ENCODE measurements around the gene ACOT7.

ACOT7 gene

GRCh38 chr1:6424000-6424565 lies 30.5 kb upstream of the ACOT7 start:
- Histone ChIP-seq H3K27me3 (replicated peaks; ENCODE audit: control insufficient read depth, insufficient read depth, low read length, poor library complexity, severe bottlenecking) (peaks cover 32% of the 10 kb centered on the region), H3K4me1 (ENCODE audit: control insufficient read depth, insufficient read depth, low read length, poor library complexity, severe bottlenecking) (peaks cover 33% of the 10 kb centered on the region), H3K36me3 (ENCODE audit: control insufficient read depth, insufficient read depth, low read length) (no peaks in the 10 kb centered on the region), H3K4me3 (ENCODE audit: insufficient read depth, low read depth, low read length, poor library complexity, severe bottlenecking) (peak overlapping the region; percentile 9), H3K27ac (ENCODE audit: insufficient read depth, low read length, poor library complexity, severe bottlenecking) (no peak overlapping the region), H3K9me3 (ENCODE audit: control insufficient read depth, low read length) (no peaks in the 10 kb centered on the region)
- no peak for DNase-seq

DNA sequence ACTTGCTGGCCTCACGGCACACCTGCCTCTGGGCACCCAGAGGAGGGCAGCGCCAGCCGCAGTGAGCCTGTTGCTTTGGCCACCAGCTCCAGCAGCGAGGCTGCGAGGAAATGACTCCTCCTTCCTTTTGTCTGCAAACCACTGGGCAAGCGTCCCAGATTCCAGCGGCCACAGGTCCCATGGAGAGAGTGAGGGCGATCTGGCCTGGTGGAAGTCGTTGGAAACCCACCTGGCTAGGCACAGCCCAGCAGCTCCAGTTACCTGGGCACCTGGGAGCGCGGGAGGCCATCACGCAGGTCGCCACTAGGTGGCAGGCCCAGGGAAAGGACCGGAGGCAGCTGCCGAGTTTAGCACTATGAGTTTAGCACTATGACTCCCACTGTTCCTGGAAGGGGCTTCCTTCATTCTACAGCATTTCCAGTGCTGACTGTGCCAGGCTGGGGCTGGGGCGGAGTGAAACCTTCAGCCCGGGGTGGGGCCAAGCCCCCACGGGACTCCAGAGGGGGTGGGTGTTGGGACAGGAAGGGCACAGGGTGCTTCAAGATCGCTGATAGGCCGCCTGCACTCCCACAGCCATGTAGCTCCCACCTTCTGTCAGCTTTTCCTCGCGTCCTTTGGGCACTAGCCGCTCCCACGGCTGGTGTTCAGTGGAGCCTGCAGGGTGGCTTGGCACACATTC lies 29.9 kb upstream of the ACOT7 start:
- H3K27me3 ChIP-seq (replicated peaks; ENCODE audit: control insufficient read depth, insufficient read depth, low read length, poor library complexity, severe bottlenecking), result peaks cover 38% of the 10 kb centered on the region
- H3K36me3 ChIP-seq (ENCODE audit: control insufficient read depth, insufficient read depth, low read length), result no peaks in the 10 kb centered on the region
- H3K27ac ChIP-seq (ENCODE audit: insufficient read depth, low read length, poor library complexity, severe bottlenecking), result no peak overlapping the region

DNA sequence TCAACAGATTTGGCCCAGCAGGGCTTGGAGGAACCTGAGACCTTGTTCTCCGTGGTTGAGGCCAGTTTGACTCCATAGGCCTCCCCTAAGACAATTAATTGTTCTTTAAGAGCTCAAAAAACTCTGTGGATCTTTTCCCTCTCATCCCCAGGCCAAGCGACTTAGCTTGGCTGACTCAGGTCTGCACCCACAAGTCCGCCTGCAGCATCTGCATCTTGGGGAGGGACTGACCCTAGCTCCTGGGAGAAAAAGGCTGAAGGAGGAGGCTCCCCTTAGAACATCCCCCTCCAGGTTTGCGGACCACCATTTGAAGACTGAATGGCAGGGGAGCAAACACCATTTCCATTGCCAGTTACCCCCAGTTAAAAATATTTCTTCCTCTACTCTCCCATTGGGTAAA lies 27.7 kb upstream of the ACOT7 start:
- H3K9me3 ChIP-seq (ENCODE audit: control insufficient read depth, low read length), result no peaks in the 10 kb centered on the region
- H3K27ac ChIP-seq (ENCODE audit: insufficient read depth, low read length, poor library complexity, severe bottlenecking), result no peak overlapping the region
- H3K27me3 ChIP-seq (replicated peaks; ENCODE audit: control insufficient read depth, insufficient read depth, low read length, poor library complexity, severe bottlenecking), result peaks cover 60% of the 10 kb centered on the region
- no peaks in the 10 kb centered on the region for H3K36me3 ChIP-seq (ENCODE audit: control insufficient read depth, insufficient read depth, low read length)
- H3K4me3 ChIP-seq (ENCODE audit: insufficient read depth, low read depth, low read length, poor library complexity, severe bottlenecking), result no peak overlapping the region
- H3K4me1 ChIP-seq (ENCODE audit: control insufficient read depth, insufficient read depth, low read length, poor library complexity, severe bottlenecking), result peaks cover 42% of the 10 kb centered on the region
- no peak for DNase-seq

More for the DNA sequence above, 29.9 kb upstream of the ACOT7 start:
- DNase-seq, result peak; percentile 41 to 54 (median 47)
- H3K9me3 ChIP-seq (ENCODE audit: control insufficient read depth, low read length), result no peaks in the 10 kb centered on the region
- H3K4me1 ChIP-seq (ENCODE audit: control insufficient read depth, insufficient read depth, low read length, poor library complexity, severe bottlenecking), result peaks cover 40% of the 10 kb centered on the region
- peak overlapping the region; percentile 9 for H3K4me3 ChIP-seq (ENCODE audit: insufficient read depth, low read depth, low read length, poor library complexity, severe bottlenecking)

- DNase-seq, result no peak
- Histone ChIP-seq H3K4me3 (ENCODE audit: insufficient read depth, low read depth, low read length, poor library complexity, severe bottlenecking) (peak overlapping the region; percentile 43), H3K9me3 (ENCODE audit: control insufficient read depth, low read length) (no peaks in the 10 kb centered on the region), H3K27ac (ENCODE audit: insufficient read depth, low read length, poor library complexity, severe bottlenecking) (no peak overlapping the region), H3K4me1 (ENCODE audit: control insufficient read depth, insufficient read depth, low read length, poor library complexity, severe bottlenecking) (peaks cover 42% of the 10 kb centered on the region), H3K27me3 (replicated peaks; ENCODE audit: control insufficient read depth, insufficient read depth, low read length, poor library complexity, severe bottlenecking) (peaks cover 66% of the 10 kb centered on the region), H3K36me3 (ENCODE audit: control insufficient read depth, insufficient read depth, low read length) (no peaks in the 10 kb centered on the region)
Measured at GRCh38 chr1:6420454-6421042, 27.0 kb upstream of the ACOT7 start.

DNA sequence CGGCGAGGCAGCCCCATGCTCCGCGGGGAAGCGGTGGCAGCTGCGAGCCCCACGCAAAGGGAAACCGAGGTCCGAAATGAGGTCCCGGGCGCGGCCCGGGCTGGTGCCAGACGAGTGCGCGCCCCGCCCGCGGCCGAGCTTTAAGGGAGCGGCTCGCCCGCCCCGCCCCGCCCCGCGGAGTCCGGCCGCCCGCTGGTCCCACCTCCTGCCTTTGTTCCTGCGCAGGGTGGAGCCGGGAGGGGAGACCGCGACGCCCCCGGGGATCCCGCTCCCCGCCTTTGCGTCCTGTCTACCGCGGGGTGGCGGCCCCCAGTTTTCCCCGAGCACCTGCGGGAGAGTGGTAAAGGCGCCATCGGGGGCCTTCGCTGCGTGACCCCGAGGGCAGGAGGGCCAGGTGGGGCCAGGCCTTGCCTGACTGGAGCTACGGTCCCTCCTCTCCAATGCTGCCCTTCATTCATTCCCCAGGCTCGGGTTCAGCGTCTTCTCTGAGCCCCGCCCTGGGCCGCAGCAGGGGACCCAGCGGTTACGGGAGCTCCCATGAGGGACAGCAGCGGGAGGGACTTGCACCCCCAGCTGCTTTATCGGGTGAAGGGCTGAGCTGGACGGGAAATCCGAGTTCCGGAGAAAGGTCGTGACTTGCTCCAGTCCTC lies 26.4 kb upstream of the ACOT7 start, which contains the start of gene HES2:
Gene HES2 (minus strand): TSS at position 116 of the 650 bp plus-strand sequence. CDS start 99 bp downstream, at position 17.
- H3K9me3 ChIP-seq (ENCODE audit: control insufficient read depth, low read length), result no peaks in the 10 kb centered on the region
- peaks cover 66% of the 10 kb centered on the region for H3K27me3 ChIP-seq (replicated peaks; ENCODE audit: control insufficient read depth, insufficient read depth, low read length, poor library complexity, severe bottlenecking)
- DNase-seq, result no peak
- H3K27ac ChIP-seq (ENCODE audit: insufficient read depth, low read length, poor library complexity, severe bottlenecking), result no peak within 1 kb of the TSS
- no peaks in the 10 kb centered on the region for H3K36me3 ChIP-seq (ENCODE audit: control insufficient read depth, insufficient read depth, low read length)
- peak within 1 kb of the TSS; percentile 43 for H3K4me3 ChIP-seq (ENCODE audit: insufficient read depth, low read depth, low read length, poor library complexity, severe bottlenecking)
- peaks cover 38% of the 10 kb centered on the region for H3K4me1 ChIP-seq (ENCODE audit: control insufficient read depth, insufficient read depth, low read length, poor library complexity, severe bottlenecking)

DNA sequence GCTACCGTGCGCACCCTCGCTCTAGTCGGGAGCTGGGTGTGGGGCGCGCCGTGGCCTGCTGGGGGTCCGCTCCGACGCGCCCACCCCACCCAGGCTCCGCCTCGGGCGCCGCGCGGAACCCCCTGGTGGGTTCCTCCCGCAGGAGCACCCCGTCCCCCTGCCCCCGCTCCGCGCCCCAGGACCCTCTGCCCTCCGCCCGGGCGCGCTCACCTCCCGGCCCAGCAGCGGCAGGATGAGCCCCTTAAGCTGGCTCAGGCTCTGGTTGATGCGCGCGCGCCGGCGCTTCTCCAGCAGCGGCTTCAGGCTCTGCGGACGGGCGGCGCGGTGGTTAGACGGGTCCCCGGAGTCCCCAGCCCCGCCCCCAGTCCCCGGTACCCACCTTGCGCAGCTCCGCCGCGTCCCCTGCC lies 25.8 kb upstream of the ACOT7 start:
- H3K4me1 ChIP-seq (ENCODE audit: control insufficient read depth, insufficient read depth, low read length, poor library complexity, severe bottlenecking), result peaks cover 36% of the 10 kb centered on the region

DNA sequence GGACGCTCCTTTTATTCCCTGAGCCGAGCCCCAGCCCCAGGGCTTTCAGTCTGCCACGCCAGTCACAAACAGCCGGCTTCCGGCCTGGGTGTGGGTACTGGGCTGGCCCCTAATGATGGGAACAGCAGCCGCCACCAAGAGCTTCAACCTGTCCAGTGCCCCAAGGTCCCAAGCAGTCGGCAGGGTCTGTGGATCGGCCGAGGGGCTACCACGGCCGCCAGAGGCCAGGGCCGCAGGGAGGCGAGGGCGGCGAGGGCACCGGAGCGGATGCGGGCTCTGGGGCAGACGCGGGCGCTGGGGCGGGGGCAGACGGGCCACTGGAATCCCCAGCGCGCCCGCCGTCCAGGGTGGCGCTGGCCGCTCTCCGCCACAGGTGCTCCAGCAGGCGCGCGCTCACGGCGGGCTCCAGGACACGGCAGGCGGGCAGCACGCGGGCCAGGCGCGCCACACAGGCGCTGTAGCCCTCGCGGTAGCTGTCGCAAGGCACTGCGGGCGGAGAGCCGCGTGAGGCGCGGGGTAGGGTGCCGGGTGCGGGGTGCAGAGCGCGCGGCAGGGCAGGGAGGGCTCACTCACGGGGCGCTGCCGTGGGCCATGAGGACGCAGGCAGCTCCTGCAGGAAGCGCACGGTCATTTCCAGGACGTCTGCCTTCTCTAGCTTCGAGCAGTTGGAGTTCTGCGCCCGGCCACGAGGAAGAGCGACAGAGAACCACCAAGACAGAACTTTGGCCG lies 25.3 kb upstream of the ACOT7 start:
- H3K4me1 ChIP-seq (ENCODE audit: control insufficient read depth, insufficient read depth, low read length, poor library complexity, severe bottlenecking), result peaks cover 30% of the 10 kb centered on the region
- no peaks in the 10 kb centered on the region for H3K9me3 ChIP-seq (ENCODE audit: control insufficient read depth, low read length)
- no peaks in the 10 kb centered on the region for H3K36me3 ChIP-seq (ENCODE audit: control insufficient read depth, insufficient read depth, low read length)
- H3K4me3 ChIP-seq (ENCODE audit: insufficient read depth, low read depth, low read length, poor library complexity, severe bottlenecking), result peak overlapping the region; percentile 43
- H3K27ac ChIP-seq (ENCODE audit: insufficient read depth, low read length, poor library complexity, severe bottlenecking), result no peak overlapping the region
- H3K27me3 ChIP-seq (replicated peaks; ENCODE audit: control insufficient read depth, insufficient read depth, low read length, poor library complexity, severe bottlenecking), result peaks cover 61% of the 10 kb centered on the region
- DNase-seq, result no peak

More for the DNA sequence above, 25.8 kb upstream of the ACOT7 start:
- peak overlapping the region; percentile 43 for H3K4me3 ChIP-seq (ENCODE audit: insufficient read depth, low read depth, low read length, poor library complexity, severe bottlenecking)
- H3K36me3 ChIP-seq (ENCODE audit: control insufficient read depth, insufficient read depth, low read length), result no peaks in the 10 kb centered on the region
- no peaks in the 10 kb centered on the region for H3K9me3 ChIP-seq (ENCODE audit: control insufficient read depth, low read length)
- no peak overlapping the region for H3K27ac ChIP-seq (ENCODE audit: insufficient read depth, low read length, poor library complexity, severe bottlenecking)
- DNase-seq, result no peak
- H3K27me3 ChIP-seq (replicated peaks; ENCODE audit: control insufficient read depth, insufficient read depth, low read length, poor library complexity, severe bottlenecking), result peaks cover 66% of the 10 kb centered on the region

- H3K4me1 ChIP-seq (ENCODE audit: control insufficient read depth, insufficient read depth, low read length, poor library complexity, severe bottlenecking), result peaks cover 24% of the 10 kb centered on the region
- peaks cover 58% of the 10 kb centered on the region for H3K27me3 ChIP-seq (replicated peaks; ENCODE audit: control insufficient read depth, insufficient read depth, low read length, poor library complexity, severe bottlenecking)
Measured at GRCh38 chr1:6417961-6418667, 24.5 kb upstream of the ACOT7 start.

DNA sequence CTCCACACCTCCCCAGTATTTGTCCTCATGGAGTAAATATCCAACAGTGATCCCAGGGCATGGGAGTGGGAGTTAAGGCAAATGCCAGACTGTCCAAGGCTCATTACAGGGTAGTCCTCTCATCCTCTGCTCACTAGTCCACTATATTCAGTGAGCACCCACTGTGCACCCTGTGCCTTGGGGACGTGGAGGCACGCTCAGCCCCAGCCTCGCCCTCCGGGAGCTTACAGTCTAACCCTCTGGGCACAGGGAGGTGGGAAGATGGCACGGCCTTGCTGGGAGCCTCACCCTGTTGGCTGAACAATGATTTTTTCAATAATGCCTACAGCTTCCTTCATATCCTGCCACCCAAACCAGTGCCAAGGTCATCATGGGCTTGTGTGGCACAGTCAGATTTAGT lies 23.3 kb upstream of the ACOT7 start:
- H3K27ac ChIP-seq (ENCODE audit: insufficient read depth, low read length, poor library complexity, severe bottlenecking), result no peak overlapping the region
- peaks cover 58% of the 10 kb centered on the region for H3K27me3 ChIP-seq (replicated peaks; ENCODE audit: control insufficient read depth, insufficient read depth, low read length, poor library complexity, severe bottlenecking)

More at GRCh38 chr1:6417961-6418667, 24.5 kb upstream of the ACOT7 start:
- no peak overlapping the region for H3K4me3 ChIP-seq (ENCODE audit: insufficient read depth, low read depth, low read length, poor library complexity, severe bottlenecking)
- H3K27ac ChIP-seq (ENCODE audit: insufficient read depth, low read length, poor library complexity, severe bottlenecking), result no peak overlapping the region
- no peaks in the 10 kb centered on the region for H3K9me3 ChIP-seq (ENCODE audit: control insufficient read depth, low read length)
- H3K36me3 ChIP-seq (ENCODE audit: control insufficient read depth, insufficient read depth, low read length), result no peaks in the 10 kb centered on the region
- no peak for DNase-seq

More for the DNA sequence above, 23.3 kb upstream of the ACOT7 start:
- Histone ChIP-seq H3K4me1 (ENCODE audit: control insufficient read depth, insufficient read depth, low read length, poor library complexity, severe bottlenecking) (peaks cover 24% of the 10 kb centered on the region), H3K9me3 (ENCODE audit: control insufficient read depth, low read length) (no peaks in the 10 kb centered on the region), H3K36me3 (ENCODE audit: control insufficient read depth, insufficient read depth, low read length) (no peaks in the 10 kb centered on the region), H3K4me3 (ENCODE audit: insufficient read depth, low read depth, low read length, poor library complexity, severe bottlenecking) (no peak overlapping the region)
- DNase-seq, result no peak
